Stimulated activated CD4-positive, alpha-beta T cell treated with anti-CD3 and anti-CD28 coated beads, Interleukin-12 subunit alpha, Interleukin-12 subunit beta, amount 100 ng/mL, for 24 hours (primary cell): ENCODE data around the gene PCDHB5.
"Not testable (repeated sequence)": the region's sequence is repeated elsewhere in the genome, so short reads cannot be mapped to it uniquely, and the experiment has no call there.

Source experiments
- DNase-seq, 2 experiments: peaks; one replicate each; pipeline ENCODE4 v3.0.0-alpha.2; 2020; ENCODE audit warnings: low read depth in 2 of 2

PCDHB5 gene

GRCh38 chr5:141151632-141152031, 16.6 kb downstream of the PCDHB5 start:
- not testable (repeated sequence) for DNase-seq

DNA sequence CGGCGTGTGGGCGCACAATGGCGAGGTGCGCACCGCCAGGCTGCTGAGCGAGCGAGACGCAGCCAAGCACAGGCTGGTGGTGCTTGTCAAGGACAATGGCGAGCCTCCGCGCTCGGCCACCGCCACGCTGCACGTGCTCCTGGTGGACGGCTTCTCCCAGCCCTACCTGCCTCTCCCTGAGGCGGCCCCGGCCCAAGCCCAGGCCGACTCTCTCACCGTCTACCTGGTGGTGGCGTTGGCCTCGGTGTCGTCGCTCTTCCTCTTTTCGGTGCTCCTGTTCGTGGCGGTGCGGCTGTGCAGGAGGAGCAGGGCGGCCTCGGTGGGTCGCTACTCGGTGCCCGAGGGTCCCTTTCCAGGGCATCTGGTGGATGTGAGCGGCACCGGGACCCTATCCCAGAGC, 17.1 kb downstream of the PCDHB5 start:
- not testable (repeated sequence) for DNase-seq

- DNase-seq: no peak
These were observed 20.8 kb downstream of the PCDHB5 start for GRCh38 chr5:141155540-141156374.

DNA sequence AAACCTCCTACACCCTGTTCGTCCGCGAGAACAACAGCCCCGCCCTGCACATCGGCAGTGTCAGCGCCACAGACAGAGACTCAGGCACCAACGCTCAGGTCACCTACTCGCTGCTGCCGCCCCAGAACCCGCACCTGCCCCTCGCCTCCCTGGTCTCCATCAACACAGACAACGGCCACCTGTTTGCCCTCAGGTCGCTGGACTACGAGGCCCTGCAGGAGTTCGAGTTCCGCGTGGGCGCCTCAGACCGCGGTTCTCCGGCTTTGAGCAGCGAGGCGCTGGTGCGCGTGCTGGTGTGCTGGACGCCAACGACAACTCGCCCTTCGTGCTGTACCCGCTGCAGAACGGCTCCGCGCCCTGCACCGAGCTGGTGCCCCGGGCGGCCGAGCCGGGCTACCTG, 22.4 kb downstream of the PCDHB5 start:
- DNase-seq: not testable (repeated sequence)

- DNase-seq: not testable (repeated sequence)
These were observed 22.9 kb downstream of the PCDHB5 start for GRCh38 chr5:141157901-141158300.

DNA sequence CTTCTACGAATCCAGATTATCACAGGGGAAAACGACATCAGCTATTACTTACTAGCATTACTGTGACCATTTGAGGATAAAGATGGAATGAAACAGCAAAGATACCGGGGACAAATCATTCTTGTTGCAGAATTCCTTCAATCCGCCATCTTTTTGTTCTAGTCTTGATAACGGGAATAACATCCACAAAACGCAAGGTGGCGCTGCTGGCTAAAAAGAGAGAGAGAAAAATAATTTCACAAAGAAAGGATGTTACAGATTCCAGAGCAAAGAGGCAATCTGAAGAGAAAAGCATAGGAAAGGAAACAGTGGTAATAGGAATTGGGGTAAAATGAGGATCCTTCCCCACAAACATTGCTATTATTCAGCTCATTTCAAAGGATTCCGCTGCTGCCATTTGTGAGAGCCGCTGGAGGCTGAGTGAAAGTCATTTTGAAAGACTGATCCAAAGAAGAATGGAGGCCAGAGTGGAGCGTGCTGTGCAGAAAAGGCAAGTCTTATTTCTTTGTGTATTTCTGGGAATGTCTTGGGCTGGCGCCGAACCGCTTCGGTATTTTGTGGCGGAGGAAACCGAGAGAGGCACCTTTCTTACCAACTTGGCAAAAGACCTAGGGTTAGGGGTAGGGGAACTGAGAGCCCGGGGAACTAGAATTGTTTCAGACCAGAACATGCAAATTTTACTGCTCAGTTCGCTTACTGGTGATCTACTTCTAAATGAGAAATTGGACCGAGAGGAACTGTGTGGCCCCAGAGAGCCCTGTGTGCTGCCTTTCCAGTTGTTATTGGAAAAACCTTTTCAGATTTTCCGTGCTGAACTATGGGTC, 37.6 kb downstream of the PCDHB5 start, which contains the start of gene PCDHB7:
TSS of gene PCDHB7 (plus strand) at position 264 of the 824 bp plus-strand sequence. CDS start at position 456, 192 bp downstream.
- DNase-seq: no peak

- DNase-seq: not testable (repeated sequence)
These were observed 39.5 kb downstream of the PCDHB5 start for GRCh38 chr5:141174291-141175104.

- no peak for DNase-seq
These were observed 40.9 kb downstream of the PCDHB5 start for GRCh38 chr5:141175933-141176332.

DNA sequence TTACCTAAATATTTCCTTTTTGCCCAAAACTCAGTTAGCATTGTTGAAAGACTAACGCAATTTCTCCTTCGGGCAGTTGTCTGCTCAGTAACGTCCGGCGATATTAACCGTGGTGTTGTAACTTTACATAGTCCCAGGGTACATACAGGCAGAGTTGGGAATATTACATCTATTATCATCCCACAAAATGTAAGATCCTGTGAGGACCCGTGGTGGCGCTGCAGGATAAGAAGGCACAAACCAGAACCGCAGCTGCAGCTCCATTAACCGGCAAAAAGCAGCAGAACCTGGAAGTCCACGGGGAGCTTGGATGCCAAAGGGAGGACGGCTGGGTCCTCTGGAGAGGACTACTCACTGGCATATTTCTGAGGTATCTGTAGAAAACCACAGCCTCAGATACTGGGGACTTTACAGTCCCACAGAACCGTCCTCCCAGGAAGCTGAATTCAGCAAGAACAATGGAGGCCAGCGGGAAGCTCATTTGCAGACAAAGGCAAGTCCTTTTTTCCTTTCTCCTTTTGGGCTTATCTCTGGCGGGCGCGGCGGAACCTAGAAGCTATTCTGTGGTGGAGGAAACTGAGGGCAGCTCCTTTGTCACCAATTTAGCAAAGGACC, 42.7 kb downstream of the PCDHB5 start, which contains the start of gene PCDHB8:
TSS of gene PCDHB8 (plus strand) at position 214 of the 615 bp plus-strand sequence. CDS start at position 459, 245 bp downstream.
- DNase-seq: not testable (repeated sequence)

DNA sequence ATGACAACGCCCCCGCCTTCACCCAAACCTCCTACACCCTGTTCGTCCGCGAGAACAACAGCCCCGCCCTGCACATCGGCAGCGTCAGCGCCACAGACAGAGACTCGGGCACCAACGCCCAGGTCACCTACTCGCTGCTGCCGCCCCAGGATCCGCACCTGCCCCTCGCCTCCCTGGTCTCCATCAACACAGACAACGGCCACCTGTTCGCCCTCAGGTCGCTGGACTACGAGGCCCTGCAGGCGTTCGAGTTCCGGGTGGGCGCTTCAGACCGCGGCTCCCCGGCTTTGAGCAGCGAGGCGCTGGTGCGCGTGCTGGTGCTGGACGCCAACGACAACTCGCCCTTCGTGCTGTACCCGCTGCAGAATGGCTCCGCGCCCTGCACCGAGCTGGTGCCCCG, 44.4 kb downstream of the PCDHB5 start:
- not testable (repeated sequence) for DNase-seq

GRCh38 chr5:141179876-141180275, 44.9 kb downstream of the PCDHB5 start:
- not testable (repeated sequence) for DNase-seq

DNA sequence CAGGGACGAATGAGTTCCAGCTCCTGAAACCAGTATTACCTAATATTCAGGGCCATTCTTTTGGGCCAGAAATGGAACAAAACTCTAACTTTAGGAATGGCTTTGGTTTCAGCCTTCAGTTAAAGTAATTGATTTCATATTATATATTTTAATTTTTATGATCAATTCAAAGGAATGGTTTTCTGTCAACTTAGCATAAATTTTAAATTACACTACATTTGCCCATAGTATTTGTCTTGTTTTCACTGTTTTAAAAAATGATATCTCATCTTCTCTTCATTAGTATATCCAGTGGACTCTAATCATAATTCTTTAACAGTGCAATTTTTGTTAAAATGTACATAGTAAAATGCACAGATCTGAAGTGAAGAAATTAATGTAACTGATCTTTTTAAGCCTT, 45.3 kb downstream of the PCDHB5 start:
- DNase-seq: no peak

- no peak for DNase-seq
These were observed 47.2 kb downstream of the PCDHB5 start, which contains the start of gene PCDHB16 for GRCh38 chr5:141182248-141182647. TSS of gene PCDHB16 (plus strand) at chr5:141182387. CDS start at chr5:141182560, 173 bp downstream.

DNA sequence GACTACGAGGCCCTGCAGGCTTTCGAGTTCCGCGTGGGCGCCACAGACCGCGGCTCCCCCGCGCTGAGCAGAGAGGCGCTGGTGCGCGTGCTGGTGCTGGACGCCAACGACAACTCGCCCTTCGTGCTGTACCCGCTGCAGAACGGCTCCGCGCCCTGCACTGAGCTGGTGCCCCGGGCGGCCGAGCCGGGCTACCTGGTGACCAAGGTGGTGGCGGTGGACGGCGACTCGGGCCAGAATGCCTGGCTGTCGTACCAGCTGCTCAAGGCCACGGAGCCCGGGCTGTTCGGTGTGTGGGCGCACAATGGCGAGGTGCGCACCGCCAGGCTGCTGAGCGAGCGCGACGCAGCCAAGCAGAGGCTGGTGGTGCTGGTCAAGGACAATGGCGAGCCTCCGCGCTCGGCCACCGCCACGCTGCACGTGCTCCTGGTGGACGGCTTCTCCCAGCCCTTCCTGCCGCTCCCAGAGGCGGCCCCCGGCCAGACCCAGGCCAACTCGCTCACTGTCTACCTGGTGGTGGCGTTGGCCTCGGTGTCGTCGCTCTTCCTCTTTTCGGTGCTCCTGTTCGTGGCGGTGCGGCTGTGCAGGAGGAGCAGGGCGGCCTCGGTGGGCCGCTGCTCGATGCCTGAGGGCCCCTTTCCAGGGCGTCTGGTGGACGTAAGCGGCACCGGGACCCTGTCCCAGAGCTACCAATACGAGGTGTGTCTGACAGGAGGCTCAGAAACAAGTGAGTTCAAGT, 49.3 kb downstream of the PCDHB5 start:
- DNase-seq: not testable (repeated sequence)

DNA sequence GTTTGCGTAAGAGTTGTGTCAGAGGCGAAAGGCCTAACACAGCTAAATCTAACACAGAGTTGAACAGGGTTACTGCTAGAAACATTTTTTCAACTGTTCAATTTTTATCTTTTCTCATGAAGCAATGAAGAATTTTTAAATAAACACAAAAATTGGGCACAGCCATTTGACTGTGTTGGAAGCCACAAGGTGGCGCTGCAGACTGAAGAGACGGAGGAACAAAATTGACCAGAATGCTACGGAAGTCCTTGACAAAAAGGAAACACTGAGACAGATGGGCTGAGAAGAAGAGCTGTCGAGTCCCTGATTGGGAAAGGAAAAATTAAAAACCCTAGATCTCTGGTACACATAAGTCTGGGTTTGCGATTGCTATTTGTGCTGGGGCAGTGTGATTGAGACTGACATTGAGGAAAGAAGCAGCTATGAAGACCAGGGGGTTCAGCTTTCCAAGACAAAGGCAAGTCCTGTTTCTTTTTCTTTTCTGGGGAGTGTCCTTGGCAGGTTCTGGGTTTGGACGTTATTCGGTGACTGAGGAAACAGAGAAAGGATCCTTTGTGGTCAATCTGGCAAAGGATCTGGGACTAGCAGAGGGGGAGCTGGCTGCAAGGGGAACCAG, 52.0 kb downstream of the PCDHB5 start, which contains the start of gene PCDHB9:
TSS of gene PCDHB9 (plus strand) at position 265 of the 616 bp plus-strand sequence. CDS start at position 423, 158 bp downstream.
- DNase-seq: no peak
